ENCODE results near the gene CARS2.
"Not testable (repeated sequence)": the region's sequence is repeated elsewhere in the genome, so short reads cannot be mapped to it uniquely, and the experiment has no call there.

Gene CARS2

GRCh38 chr13:110706570-110707372 lies 855 bp upstream of the CARS2 start:
- no peak for DNase-seq (ENCODE audit: low read depth in 1 of 2, low spot score in 1 of 2)

DNA sequence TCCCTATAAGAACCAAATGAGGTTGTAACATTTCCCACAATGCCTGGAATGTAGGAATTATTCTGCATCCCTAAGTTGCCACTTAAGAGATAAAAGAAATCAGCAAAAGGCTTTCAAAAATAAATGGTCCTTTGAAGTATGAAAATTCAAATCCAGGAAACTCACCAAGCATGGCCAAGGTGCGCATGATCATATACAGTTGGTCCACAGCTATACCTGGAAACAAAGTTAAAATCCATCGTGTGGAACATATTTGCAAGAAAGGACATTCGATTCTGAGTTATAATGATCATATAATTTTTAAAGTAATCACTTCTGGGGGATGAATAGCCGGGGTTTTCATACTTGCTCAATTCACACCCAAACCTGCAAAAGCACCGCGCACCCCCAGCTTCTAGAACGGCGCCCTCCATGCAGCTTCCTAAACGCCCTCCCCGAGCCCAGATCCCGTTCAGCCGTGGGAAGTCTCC lies 525 bp downstream of the CARS2 start:
- DNase-seq (ENCODE audit: low read depth in 1 of 2, low spot score in 1 of 2): no peak

DNA sequence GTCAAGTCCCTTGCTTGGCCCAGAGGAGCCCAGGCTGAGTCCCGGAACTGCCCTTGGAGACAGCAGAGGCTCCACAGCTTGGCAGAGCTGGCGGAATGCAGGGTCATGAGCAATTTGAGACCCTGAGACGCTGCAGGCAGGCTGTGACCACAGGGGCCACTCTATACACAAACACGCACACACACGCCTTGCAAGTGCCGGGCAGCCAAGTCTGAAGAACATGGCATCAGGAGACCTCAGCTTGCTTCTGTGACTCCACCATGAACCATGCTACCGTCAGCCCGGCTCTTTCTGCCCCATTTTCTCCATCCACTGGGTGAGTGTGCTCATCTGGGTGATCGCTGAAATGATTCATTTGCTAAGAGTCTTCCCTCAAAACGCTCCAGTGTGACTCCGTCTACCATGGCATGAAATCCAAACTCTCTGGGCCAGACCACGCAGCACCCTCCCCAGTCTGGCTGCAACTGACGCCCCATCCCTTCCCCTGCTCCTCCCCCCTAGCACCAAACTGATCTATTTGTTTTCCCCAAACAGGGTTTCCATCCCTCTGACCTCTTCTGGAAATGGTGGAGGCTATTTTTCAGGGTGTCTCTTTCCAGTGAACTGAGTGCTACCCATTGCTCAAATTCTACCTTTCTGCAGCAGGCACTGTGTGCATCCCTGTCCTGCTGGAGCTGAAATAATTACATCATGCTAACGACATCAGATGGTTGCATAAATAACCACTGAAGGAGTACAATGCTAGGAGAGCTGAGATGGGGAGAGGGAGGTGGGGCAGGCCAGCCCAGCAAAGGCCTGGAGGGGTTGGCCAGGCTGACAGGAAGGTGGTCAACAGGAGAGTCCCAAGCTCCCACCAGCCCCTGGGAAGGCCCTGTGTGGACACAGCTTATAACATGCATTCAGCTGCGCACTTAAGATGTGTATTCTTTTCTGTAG lies 3.1 kb downstream of the CARS2 start:
- no peak for DNase-seq (ENCODE audit: low read depth in 1 of 2, low spot score in 1 of 2)

- DNase-seq (ENCODE audit: low read depth in 1 of 2, low spot score in 1 of 2): no peak
Measured at GRCh38 chr13:110702089-110702488, 3.8 kb downstream of the CARS2 start.

- DNase-seq (ENCODE audit: low read depth in 1 of 2, low spot score in 1 of 2): not testable (repeated sequence)
Measured at GRCh38 chr13:110701061-110701460, 4.9 kb downstream of the CARS2 start.

GRCh38 chr13:110700641-110701040 lies 5.3 kb downstream of the CARS2 start:
- no peak for DNase-seq (ENCODE audit: low read depth in 1 of 2, low spot score in 1 of 2)

DNA sequence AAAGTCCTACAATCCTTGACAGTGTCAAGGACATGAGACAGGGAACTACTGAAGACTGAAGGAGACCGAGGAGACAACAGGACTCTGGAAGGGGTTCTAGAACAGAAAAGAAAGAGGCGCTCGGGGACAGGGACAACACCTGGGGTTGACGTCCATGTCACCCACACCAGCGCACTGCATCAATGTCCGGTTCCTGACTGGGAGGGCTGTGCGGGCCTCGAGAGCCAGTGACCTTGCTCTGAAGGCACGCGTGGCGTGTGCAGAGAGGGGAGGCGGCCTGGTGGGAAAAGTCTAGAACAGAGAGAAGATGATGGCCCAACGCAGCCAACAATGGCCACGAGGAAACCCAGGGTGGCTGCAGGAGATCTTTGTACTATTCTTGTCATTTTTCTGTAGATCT lies 5.7 kb downstream of the CARS2 start:
- DNase-seq (ENCODE audit: low read depth in 1 of 2, low spot score in 1 of 2): no peak

GRCh38 chr13:110699148-110700145 lies 6.5 kb downstream of the CARS2 start:
- no peak for DNase-seq (ENCODE audit: low read depth in 1 of 2, low spot score in 1 of 2)

DNA sequence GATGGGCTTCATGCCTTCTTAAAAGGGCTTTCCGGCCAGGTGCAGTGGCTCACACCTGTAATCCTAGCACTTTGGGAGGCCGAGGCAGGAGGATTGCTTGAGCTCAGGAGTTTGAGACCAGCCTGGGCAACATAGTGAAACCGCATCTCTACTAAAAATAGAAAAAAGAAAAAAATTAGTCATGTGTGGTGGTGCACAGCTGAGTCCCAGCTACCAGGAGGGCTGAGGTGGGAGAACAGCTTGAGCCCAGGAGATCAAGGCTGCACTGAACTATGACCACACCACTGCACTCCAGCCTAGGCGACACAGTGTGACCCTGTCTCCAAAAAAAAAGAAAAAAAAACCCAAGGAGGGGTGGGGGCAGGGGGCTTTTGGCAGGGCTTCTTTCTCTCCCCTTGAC lies 7.2 kb downstream of the CARS2 start:
- DNase-seq (ENCODE audit: low read depth in 1 of 2, low spot score in 1 of 2): no peak

DNA sequence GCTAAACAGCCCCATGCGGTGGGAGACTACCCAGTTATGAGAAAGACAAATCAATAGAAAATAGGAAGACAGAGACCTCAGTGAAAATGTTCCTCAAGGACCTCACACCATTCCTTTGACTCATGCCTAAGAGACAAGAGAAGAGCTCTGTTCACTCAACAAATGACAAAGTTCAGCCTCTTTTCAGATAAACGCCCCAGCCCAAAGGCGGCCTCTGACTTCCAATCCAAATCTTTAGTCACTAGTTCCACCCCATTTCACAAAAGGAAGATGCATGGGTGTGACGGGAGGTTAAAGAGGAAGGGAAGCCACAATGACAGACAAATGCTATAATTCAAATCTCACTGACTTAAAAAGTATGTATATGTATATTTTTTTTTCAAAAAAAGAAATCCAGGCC lies 8.1 kb downstream of the CARS2 start:
- DNase-seq (ENCODE audit: low read depth in 1 of 2, low spot score in 1 of 2): no peak

DNA sequence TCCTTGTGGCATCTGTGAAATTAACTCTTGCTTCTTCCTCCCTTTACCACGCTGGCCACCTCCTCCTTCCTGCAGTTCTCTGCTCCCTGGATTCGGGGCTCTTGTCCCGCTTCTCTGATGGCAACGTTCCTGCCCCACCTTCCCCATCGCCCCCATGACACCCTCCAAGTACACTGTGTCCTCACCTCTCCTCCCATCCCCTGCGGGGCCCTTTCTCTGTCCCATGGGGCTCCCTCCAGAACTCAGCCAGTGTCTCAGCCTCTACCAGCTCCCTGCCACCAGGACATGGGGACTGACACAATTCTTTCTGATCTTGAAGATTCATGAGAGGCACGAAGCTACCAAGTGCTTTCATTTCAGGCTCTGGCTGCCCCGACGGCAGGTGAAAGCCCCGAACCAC lies 9.1 kb downstream of the CARS2 start:
- no peak for DNase-seq (ENCODE audit: low read depth in 1 of 2, low spot score in 1 of 2)

GRCh38 chr13:110695774-110696173 lies 10.1 kb downstream of the CARS2 start:
- not testable (repeated sequence) for DNase-seq (ENCODE audit: low read depth in 1 of 2, low spot score in 1 of 2)

DNA sequence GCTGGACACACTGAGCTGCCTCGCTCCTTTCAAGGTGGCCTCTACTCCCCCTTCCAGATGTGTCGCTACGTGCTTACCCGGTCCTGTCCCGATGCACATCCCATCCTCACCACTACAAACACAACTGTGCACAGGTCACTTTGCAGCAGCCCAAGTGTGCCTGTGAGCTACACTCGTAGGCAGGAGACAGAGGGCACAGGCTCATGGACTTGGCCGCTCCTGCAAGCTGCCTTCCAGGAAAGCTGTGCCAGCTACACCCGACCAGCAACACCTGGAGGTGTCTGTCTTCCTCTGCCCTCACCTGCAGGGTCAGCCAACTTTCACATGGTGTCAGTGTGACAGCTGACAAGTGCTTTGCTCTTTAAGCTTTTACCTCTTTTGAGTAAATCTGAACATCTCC lies 15.4 kb downstream of the CARS2 start:
- no peak for DNase-seq (ENCODE audit: low read depth in 1 of 2, low spot score in 1 of 2)

- DNase-seq (ENCODE audit: low read depth in 1 of 2, low spot score in 1 of 2): no peak
Measured at GRCh38 chr13:110689711-110690110, 16.2 kb downstream of the CARS2 start.

DNA sequence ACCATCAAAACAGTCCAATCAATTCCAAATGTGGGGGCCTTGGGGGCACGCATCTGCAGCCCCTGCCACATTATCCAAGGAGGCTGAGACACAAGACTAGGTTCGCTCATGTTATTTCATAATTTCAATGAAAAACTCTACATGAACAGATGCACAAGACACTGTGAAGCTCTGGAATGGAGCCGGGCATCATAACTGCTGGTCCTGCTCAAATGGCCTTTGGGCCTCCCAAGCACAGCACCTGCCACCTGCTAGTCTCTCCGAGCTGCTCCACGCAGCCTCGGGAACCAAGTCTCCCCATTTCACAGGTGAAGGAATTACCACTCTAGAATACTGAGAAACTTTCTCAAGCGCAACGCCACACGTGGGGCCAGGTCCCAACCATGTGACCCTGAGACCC lies 16.9 kb downstream of the CARS2 start:
- no peak for DNase-seq (ENCODE audit: low read depth in 1 of 2, low spot score in 1 of 2)

- DNase-seq (ENCODE audit: low read depth in 1 of 2, low spot score in 1 of 2): no peak
Measured at GRCh38 chr13:110687736-110688135, 18.2 kb downstream of the CARS2 start.

GRCh38 chr13:110685305-110686020 lies 20.5 kb downstream of the CARS2 start:
- DNase-seq (ENCODE audit: low read depth in 1 of 2, low spot score in 1 of 2): no peak

DNA sequence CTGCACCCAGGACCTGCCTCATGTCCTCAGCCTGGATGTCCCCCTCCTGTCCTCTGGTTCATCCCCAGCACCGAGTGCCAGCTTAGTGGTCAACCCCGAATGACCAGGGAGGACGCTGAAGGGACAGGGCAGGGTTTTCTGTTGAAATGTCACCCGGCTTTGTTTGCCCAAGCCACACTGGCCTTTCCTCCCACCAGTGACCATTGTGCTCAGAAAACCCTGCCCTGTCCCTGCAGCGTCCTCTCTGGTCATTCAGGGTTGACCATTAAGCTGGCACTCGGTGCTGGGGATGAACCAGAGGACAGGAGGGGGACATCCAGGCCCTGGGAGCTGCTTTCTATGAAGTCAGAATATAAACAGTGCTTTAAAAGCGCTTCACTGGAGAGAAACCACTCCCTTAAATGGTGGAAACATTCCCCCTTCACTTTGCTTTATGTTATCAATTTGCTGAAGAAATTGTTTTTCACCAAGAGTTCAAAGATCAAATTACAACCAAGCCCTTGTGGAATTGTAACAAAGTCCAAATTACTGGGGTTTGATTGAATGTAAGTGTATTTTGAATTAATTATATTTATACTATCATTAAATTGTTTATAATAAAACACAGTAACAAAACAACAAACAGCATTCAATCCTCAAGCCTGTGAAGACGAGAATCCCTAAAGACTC lies 21.4 kb downstream of the CARS2 start:
- no peak for DNase-seq (ENCODE audit: low read depth in 1 of 2, low spot score in 1 of 2)

DNA sequence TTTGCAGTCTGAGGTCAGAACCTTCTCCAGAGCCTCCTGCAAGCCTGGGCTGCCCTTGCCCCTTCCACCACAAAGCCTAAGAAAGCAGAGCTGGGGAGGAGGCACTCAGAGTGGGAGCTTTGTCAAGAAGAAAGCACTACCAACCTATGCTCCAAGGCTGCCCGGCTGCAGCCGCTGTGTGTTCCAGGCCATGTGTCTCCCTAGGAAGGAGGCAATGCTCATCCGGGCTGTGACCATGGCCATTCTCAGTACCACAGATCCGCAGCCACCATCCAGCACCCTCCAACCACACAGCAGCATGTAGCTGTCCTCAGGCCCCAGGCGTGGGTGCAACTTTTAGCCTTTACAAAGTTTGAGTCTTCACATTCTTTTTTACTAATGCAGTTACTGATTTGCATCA lies 22.0 kb downstream of the CARS2 start:
- no peak for DNase-seq (ENCODE audit: low read depth in 1 of 2, low spot score in 1 of 2)

Measured in stimulated activated CD4-positive, alpha-beta T cell treated with anti-CD3 and anti-CD28 coated beads, Interleukin-15, amount 100 ng/mL, for 1 hour (primary cell).